Measurements from ENCODE around the gene MMP12. TPM values are rescaled to one million over a fixed set of nuclear protein-coding genes. Genes with fewer than 3 reads are reported as not detected.

The MMP12 gene
- total RNA-seq, 1 experiment from 2014 or later, result not detected

- TF ChIP-seq POLR2AphosphoS5 (IDR thresholded peaks at IDR 0.05; ENCODE audit: low read depth, low read length), result no peak
- TF ChIP-seq SIN3A (IDR thresholded peaks at IDR 0.05; ENCODE audit: borderline replicate concordance, insufficient read depth, low read depth, low read length), result no peak
- DNase-seq (ENCODE audit: low read depth, low spot score) (no peak), ATAC-seq (no peak)
- H3K4me3 ChIP-seq (ENCODE audit: low read depth in 2 of 2, low read length in 2 of 2), result no peak overlapping the region
- intact Hi-C loops (cut with micrococcal nuclease; ENCODE audit: unreplicated experiment) (no loop called here), in situ Hi-C loops (cut with HindIII; ENCODE audit: low pct_unique_long_range_greater_than_20kb, low sequenced_read_pairs) (no loop called here)
- POLR2A ChIA-PET, result no interaction called here
- BruUV-seq (replicated peaks), result no TSS peak
- H3K9me3 ChIP-seq (ENCODE audit: control insufficient read depth, insufficient read depth, low read depth, low read length), result no peaks in the 10 kb centered on the region
- no peaks in the 10 kb centered on the region for H3K4me1 ChIP-seq (ENCODE audit: control insufficient read depth, insufficient read depth, low read length)
- no peaks in the 10 kb centered on the region for H3K36me3 ChIP-seq (ENCODE audit: control insufficient read depth, insufficient read depth, low read length)
- CTCF ChIA-PET, result no interaction called here
- peaks cover 20% of the 10 kb centered on the region; the same call in 1 of the 2 replicates for H3K27me3 ChIP-seq (ENCODE audit: control insufficient read depth, insufficient read depth, low read length)
- H3K27ac ChIP-seq (ENCODE audit: low read length), result no peak overlapping the region
Observed at GRCh38 chr11:102849311-102849710, 25.5 kb downstream of the MMP12 start.

- ATAC-seq (no peak), DNase-seq (ENCODE audit: low read depth, low spot score) (no peak)
- ChIA-PET POLR2A (no interaction called here), CTCF (no interaction called here)
- H3K36me3 ChIP-seq (ENCODE audit: control insufficient read depth, insufficient read depth, low read length), result no peaks in the 10 kb centered on the region
- intact Hi-C loops (cut with micrococcal nuclease; ENCODE audit: unreplicated experiment) (no loop called here), in situ Hi-C loops (cut with HindIII; ENCODE audit: low pct_unique_long_range_greater_than_20kb, low sequenced_read_pairs) (no loop called here)
- peaks cover 21% of the 10 kb centered on the region for H3K27me3 ChIP-seq (ENCODE audit: control insufficient read depth, insufficient read depth, low read length)
- H3K4me3 ChIP-seq (ENCODE audit: low read depth in 2 of 2, low read length in 2 of 2), result no peak overlapping the region
- no peaks in the 10 kb centered on the region for H3K4me1 ChIP-seq (ENCODE audit: control insufficient read depth, insufficient read depth, low read length)
- no peak for TF ChIP-seq TCF7L2 (IDR thresholded peaks at IDR 0.05; ENCODE audit: low read depth, low read length)
- TF ChIP-seq CTCF (IDR thresholded peaks at IDR 0.05), result no peak
- TF ChIP-seq POLR2AphosphoS5 (IDR thresholded peaks at IDR 0.05; ENCODE audit: low read depth, low read length), result no peak
- no peak for TF ChIP-seq SIN3A (IDR thresholded peaks at IDR 0.05; ENCODE audit: borderline replicate concordance, insufficient read depth, low read depth, low read length)
- TF ChIP-seq REST (IDR thresholded peaks at IDR 0.05; ENCODE audit: insufficient read depth in 1 of 2, low read depth in 2 of 2, low read length in 1 of 2), result no peak
- no peaks in the 10 kb centered on the region for H3K9me3 ChIP-seq (ENCODE audit: control insufficient read depth, insufficient read depth, low read depth, low read length)
- no TSS peak for BruUV-seq (replicated peaks)
- H3K27ac ChIP-seq (ENCODE audit: low read length), result no peak overlapping the region
Observed at GRCh38 chr11:102846292-102846691, 28.5 kb downstream of the MMP12 start.

- intact Hi-C loops (cut with micrococcal nuclease; ENCODE audit: unreplicated experiment), result no loop called here
- CTCF ChIA-PET, result no interaction called here
- TF ChIP-seq CTCF (IDR thresholded peaks at IDR 0.05) (no peak), TCF7L2 (IDR thresholded peaks at IDR 0.05; ENCODE audit: low read depth, low read length) (no peak), POLR2AphosphoS5 (IDR thresholded peaks at IDR 0.05; ENCODE audit: low read depth, low read length) (no peak), SIN3A (IDR thresholded peaks at IDR 0.05; ENCODE audit: borderline replicate concordance, insufficient read depth, low read depth, low read length) (no peak), REST (IDR thresholded peaks at IDR 0.05; ENCODE audit: insufficient read depth in 1 of 2, low read depth in 2 of 2, low read length in 1 of 2) (no peak)
- no peaks in the 10 kb centered on the region for H3K36me3 ChIP-seq (ENCODE audit: control insufficient read depth, insufficient read depth, low read length)
- peaks cover 18% of the 10 kb centered on the region for H3K27me3 ChIP-seq (ENCODE audit: control insufficient read depth, insufficient read depth, low read length)
- DNase-seq (ENCODE audit: low read depth, low spot score) (no peak), ATAC-seq (no peak)
- POLR2A ChIA-PET, result no interaction called here
- in situ Hi-C loops (cut with HindIII; ENCODE audit: low pct_unique_long_range_greater_than_20kb, low sequenced_read_pairs), result no loop called here
- H3K4me3 ChIP-seq (ENCODE audit: low read depth in 2 of 2, low read length in 2 of 2), result no peak within 1 kb of the TSS
- H3K4me1 ChIP-seq (ENCODE audit: control insufficient read depth, insufficient read depth, low read length), result no peaks in the 10 kb centered on the region
- H3K9me3 ChIP-seq (ENCODE audit: control insufficient read depth, insufficient read depth, low read depth, low read length), result no peaks in the 10 kb centered on the region
- no peak within 1 kb of the TSS for H3K27ac ChIP-seq (ENCODE audit: low read length)
- BruUV-seq (replicated peaks), result no TSS peak
Observed at GRCh38 chr11:102843489-102843888, 31.3 kb downstream of the MMP12 start, which contains the start of gene MMP3. MMP3 (minus strand) TSS chr11:102843609; CDS start chr11:102843546, 63 bp downstream.
